Stimulated activated CD8-positive, alpha-beta memory T cell treated with anti-CD3 and anti-CD28 coated beads, Interleukin-7, amount 100 ng/mL, for 1 hour (primary cell): ENCODE results near the gene PPP1R7.
A peak's percentile ranks its signal among the peaks of the same experiment; 100 is the strongest.

Experiments used
- DNase-seq, 2 donors: peaks; one replicate each; pipeline ENCODE4 v3.0.0-alpha.2; 2020; ENCODE audit warnings: low read depth in 2 of 2

The PPP1R7 gene

DNA sequence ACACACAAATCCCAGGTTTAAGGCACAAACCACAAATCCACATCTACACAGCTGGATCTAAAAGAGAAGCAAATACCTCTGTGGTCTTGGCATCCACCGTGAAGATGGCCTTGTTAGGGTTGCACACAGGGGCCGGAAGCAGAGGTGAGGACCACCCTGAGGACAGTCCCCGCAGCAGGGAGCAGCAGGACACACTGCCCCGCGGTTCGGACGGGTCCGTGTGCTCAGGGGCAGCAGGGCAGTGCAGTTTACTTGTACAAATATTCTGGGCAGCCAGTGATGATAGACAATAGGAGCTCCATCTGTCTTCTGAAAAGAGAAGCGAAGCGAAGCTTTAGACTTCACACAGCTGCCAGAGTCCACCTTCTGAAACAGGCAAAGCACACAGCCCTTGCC, 9.8 kb upstream of the PPP1R7 start:
- DNase-seq, result no peak

DNA sequence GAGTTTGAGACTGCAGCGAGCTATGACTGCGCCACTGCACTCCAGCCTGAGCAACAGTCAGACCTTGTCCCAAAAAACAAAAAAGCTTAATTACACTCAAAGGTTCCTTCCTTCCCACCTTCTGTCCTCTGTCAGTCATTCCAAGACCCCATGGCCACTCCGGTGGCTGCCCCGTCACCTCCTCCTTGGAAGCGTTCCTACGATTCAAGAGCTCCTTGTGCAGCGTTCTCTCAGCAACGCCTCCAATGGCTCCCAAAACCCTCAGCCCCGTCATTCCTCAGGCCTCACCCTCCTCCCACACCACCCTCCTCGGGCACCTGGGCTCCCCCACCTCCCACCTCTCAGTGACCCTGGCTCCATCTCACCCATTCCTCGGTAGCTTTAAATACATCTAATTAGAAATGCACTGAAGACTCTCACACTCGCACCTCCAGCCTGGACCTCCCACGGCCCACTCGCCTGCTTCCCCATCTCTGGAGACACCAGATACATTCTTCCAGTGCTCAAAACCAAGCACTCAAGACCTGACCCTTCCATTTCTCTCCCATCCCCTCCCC, 9.0 kb upstream of the PPP1R7 start:
- DNase-seq, result no peak

DNA sequence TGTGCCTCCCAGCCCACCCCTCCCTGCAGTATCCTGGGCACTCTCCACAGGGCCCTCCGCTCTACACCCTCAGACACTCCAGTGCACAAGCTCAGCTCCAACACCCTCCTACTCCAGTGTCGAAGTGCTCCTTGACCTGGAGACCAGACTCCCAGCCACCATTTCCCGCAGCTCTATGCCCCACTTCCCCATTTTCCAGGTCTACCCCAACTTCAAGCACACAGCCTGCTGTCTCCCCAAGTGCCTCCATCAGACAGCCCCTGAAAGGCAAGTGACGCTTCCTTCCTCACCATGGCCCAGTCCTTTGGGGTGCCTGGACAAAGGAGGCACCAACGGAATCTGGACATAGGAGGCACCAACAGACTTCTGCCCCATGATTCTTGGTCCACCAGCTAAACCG, 8.2 kb upstream of the PPP1R7 start:
- DNase-seq, result no peak

DNA sequence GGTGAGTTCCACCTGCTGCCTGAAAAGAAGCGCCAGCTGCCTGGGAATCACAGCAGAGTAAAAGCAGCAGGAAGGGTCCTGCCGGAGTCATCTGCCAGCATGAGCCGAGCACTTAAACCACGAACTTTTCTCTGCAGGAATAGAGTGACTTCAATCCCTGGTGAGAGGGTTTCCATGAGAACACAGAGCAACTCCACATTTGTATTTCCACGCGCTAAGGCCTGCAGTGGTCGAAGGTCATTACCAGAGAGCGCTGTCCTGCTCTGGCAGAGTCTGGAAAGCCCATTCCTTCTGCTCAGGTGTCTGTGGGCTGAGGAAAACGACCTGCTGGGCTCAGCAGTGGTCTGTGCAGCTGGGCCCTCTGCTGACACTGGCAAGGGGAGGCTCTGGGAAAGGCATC, 7.7 kb upstream of the PPP1R7 start:
- no peak for DNase-seq

DNA sequence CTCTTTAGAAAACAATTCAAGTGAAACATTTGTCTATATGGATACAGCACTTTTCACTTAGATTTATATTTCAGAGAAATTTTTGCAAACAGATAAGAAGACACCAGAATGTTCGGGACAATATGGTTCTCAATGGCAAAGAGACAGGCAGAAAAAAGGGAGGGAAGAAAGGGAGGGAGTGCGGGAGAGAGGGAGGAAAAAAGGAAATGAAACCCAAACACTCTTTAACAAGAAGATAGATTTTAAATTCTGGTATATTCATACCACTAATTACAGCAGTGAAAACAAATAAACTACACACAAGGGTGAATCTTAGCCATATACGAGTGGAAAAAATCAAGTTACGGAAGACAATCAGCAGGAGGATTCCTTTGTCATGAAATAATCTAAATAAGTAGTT, 4.0 kb upstream of the PPP1R7 start:
- DNase-seq, result no peak

DNA sequence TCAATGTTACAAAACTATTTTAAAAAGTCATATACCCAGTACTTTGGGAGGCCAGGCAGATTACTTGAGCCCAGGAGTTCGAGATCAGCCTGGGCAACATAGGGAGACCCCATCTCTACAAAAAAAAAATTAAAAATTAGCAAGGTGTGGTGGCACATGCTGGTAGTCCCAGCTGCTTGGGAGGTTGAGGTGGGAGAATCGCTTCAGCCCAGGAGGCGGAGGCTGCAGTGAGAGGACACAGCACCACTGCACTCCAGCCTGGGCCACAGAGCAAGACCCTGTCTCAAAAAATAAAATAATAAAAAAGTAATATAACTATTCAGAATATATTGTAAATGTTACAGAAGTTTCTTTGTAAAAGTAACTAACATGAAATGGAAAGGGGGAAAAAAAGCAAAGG, 2.9 kb upstream of the PPP1R7 start:
- DNase-seq, result no peak

DNA sequence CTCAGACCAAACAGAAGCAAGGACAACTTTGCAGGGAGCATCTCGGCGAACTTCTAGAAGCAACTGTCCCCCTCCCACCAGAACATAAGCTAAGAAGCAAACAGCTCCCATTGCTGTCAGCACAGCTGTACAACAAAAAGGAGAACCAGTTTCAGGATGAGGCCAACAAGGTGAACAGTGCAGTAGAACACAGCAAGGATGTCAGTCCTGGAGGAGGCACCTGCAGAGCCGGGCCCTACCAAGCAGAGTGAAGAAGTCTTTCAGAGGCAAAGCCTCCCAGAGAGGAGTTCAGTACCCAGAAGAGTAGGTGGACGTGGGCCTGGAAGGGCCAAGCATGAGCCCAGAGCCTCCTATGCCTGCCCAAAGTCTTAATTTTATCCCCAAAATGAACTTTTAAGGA, 2.0 kb upstream of the PPP1R7 start:
- no peak for DNase-seq

DNA sequence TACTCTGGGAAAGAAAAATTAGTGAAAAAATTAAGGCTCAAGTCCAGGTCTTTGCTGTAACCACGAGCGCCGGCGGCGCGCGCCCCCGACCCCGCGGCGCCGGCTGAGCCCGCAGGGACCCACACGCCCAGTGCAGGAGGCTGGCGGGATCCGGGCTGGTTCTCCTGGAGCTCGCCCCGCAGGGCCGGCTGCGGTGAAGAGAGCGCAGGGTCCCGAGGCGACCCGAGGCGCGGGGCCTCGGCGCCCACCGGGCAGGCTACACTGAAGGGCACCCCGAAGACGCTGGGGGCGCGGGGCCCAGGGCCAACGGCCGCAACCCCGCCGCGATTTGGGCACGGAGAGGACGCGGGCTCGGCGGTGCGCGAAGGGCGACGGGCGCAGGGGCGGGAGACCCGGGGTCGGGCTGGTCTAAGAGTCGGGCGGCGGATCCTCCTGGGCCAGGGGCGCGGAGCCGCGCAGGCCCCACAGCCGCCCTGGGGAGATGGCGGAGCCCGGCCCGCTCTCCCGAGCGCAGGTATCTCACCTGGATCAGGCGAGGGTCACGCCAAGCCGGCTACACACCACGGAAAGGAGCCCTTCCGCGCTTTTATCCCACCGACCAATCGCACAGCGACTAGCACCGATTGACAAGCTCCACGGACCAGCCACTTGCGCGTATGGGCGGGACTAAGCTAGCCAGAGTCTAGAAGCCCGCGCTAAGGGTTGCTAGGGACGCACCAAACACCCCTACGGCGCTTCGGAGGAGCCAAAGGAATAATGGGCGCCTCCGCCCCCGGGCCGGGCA, 1.2 kb upstream of the PPP1R7 start, which contains the start of gene PASK:
Gene PASK (minus strand): TSS at position 582 of the 784 bp plus-strand sequence. CDS start 6,440 bp downstream, outside the sequence.
- DNase-seq, result peak; percentile 78 to 83

DNA sequence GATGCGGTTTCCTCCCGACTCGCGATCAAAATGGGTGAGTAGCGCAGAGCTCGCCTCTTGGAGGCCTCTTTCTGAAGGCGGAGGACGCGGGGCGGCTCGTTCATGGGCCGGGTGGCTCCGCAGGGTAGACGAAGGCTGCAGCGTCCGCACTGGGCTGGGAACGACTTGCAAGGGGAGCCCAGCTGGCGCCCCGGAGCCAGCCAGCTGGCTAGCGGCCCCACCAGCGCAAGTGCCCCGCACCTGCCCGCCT, 667 bp upstream of the PPP1R7 start:
- DNase-seq, result no peak

DNA sequence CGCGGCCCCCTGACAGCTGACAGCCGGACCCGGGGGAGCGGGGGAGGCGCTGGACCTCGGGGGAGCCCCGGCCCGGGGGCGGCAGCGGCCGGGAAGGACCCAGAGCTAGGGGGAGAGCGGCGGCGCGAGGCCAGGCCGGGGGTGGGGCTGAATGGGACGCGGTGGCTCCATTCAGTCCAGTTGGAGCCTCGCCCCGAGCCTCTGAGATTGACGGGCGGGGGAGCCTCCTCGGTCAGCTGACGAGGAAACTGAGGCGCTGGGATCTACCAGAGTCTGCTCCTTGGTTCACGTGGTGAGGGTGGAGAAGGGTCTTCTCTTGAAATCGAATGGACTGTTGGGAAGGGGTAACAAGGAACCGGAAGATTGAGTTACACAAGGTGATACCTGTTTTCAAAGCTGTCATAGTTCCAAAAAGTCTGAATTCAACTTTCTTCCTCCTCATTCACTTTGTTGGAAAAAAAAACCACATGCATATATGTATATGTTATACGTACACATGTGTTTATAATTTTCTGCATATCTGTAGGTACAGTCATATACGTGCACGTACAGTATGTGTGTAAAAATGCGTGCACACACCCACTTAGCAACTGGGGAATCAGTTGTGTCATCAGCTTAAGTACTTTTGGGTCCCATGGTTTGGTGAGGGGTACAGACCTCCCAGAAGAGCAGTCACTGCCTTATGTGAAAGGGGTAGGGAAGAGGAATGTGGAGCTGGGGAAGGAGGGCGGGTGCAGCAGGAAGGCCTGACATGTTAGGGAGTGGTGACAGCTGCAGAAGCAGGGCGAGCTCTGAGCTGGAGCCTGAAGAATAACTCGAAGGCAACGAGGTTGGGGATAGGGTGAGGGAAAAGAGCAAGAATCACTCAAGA, 628 bp downstream of the PPP1R7 start:
- DNase-seq, result no peak

DNA sequence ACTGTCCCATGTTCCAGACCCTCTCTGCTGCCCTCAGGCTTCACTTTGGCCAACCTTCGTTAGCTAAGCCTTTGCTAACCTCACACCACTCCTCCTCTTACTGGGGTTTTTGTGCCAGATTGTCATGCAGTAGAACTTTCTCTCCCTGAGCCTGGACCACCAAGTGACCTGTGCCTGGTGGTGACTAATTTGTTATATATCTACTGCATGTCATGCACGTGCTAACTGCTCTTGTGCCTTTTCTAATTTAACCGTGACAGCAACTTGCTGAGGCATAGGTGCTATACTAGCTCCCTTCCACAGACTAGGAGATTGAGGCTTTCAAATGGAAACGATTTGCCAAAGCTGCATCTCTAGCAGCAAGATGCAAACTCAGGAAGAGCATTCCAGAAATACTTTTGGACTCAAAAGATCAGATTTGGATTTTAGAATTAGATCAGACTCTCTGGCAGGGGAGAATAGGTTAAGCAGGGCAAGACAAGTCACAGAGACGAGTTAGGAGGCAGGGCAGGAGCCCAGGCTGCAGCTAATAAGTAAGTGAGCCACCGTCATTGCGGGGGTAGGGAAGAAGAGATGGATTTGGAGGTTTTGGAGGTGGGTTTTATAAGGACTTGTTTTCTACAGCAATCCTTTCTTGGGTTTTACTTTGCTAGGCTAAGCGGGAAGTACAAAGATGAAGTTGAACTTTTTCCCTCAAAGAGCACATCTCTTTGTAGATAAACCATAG, 1.8 kb downstream of the PPP1R7 start:
- no peak for DNase-seq

DNA sequence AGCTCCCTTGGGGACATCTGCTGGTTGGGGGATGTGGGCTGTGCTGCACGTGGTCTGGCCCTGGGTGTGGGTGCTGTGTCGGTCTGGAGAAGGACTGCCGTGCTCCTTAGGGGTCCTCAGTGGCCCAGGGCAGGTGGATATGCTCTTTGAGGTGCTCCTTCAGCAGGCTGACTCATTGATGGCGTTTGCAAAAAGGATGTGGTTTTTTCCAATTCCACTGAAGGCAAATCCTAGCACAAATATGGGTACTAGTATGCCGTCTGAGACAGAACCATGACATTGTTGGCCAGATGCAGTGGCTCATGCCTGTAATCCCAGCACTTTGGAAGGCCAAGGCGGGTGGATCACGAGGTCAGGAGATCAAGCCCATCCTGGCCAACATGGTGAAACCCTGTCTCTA, 3.3 kb downstream of the PPP1R7 start:
- no peak for DNase-seq

DNA sequence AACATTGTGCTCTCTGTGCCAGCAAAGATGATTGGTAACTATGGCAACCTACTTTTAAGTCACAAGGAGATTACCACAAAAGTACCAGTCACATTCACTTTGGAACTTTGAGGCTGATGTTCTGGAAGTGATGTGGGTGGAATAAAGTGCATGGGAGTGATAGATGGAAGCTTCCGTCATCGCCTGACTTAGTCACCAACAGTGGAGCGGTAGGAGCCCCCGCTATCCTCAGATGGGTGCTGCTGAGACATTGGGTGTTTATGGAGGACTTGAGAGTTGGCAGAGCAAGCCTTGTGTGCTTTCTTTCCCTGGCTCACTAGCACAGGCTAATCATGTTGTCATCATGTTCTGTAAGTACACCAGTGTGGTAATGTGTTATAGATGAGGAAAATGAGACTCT, 4.6 kb downstream of the PPP1R7 start:
- DNase-seq, result no peak

DNA sequence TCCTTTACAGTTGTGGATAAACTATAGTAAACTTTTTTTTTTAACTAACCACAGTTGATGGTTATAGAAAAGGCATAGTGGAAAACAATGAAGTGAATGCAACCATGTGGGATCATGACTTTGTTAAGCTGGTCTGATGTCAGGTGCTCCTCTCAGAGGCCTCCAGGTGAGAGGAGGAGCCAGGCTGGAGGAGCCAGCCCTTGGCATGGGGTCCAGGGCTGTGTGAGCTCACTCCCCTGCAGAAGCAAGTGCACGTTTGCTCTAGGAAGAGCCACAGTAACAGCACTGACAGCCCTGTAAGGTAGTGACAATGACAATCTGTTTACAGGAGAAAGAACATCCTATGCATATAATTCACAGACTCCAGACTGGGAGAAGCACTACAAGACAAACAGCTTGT, 5.7 kb downstream of the PPP1R7 start:
- no peak for DNase-seq

DNA sequence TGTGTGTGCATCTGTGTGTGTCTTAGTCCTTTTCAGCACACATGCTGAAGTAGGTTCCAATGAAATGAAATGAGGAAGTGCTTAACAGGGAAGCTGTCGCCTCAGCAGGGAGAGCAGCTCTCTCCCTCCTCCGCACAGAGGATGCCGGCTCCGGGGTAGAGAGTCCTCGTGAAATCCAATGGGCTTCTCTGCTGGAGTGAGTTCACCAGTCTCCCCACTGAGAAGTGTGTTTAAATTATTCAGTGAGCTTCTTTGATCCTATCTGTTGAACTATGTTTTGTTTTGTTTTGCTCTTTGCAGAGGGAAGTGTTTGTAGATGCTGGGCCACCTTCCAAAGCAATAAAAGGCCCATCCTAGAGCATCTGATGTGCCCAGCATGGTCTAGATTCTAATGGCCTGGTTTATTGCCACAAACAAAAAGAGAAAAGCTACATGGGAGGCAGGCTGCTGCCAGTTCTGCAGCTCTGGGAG, 6.7 kb downstream of the PPP1R7 start:
- DNase-seq, result no peak

DNA sequence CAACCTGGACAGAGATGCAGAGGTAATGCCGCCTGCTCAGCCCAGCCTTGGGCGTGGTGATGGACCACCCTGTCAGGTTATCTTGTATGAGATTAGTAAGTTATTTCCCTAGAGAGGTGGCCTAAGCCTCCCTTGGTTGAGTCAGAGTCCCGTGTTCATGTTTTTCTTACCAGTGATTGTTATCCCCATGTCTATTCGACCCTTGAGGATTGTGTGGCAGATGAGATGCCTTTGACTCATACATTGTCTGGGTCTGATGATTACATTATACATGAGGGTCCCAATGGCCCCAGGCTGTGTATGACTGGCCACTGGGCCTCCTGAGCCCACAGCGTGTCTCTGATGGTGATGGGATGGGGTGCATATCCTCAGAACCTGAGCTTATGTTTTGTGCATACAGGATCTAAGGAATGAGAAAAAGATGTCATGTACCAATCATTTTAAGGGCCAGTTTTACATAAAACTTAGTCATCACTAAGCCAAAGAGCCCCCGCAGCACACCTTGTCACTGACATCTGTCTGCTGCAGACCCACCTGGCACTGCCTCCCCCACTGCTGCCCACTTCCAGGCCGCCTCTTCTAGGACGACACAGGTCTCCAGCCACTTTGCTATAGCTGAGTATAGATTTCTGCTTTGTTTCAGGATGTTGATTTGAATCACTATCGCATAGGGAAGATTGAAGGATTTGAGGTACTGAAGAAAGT, 7.7 kb downstream of the PPP1R7 start:
- no peak for DNase-seq

DNA sequence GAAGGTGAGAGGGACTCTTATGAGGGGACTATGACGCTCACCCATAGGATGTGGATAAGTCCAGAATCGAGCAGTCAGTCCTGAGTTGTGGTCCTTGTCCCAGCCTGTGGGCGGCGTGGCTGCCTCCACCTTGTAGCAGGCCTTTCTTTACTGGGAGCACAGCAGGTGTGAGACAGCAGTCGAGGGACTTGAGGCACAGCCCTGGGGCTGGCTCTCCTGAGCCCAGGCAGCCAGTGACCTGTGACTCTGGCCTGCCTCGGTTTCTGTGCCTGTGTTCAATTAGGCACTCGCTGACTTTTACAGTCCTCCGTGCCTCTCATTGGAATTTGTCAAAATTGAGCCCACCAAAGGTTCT, 8.3 kb downstream of the PPP1R7 start:
- no peak for DNase-seq

DNA sequence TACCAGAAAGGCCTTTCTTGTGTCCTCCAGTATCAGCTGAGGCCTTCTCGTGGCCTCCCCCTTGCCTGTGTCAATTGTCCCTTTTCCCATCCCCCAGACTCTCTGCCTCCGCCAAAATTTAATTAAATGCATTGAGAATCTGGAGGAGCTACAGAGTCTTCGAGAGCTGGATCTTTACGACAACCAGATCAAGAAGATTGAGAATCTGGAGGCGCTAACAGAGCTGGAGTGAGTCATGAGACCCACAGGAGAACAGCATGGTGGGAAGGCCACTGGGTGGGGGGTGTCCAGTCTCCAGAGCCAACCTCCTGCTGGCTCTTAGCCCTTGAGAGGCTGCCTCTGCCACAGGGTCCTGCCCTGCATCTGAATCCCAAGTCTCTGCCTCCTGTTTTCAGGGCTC, 8.8 kb downstream of the PPP1R7 start:
- DNase-seq, result no peak

DNA sequence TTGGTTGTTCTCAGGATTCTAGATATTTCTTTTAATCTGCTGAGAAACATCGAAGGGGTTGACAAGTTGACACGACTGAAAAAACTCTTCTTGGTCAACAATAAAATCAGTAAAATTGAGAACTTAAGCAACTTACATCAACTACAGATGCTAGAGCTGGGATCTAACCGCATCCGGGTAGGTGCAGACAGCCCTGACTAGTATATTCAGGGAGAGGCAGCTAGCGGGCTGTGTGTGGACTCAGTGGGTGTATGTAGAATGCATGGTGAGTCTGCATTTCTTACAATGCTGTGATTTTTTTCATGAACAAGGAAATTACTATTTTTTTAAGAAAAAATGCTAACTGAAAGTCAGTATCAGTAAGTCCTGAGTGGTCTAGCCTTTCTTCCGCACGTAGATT, 10.1 kb downstream of the PPP1R7 start:
- DNase-seq, result no peak

DNA sequence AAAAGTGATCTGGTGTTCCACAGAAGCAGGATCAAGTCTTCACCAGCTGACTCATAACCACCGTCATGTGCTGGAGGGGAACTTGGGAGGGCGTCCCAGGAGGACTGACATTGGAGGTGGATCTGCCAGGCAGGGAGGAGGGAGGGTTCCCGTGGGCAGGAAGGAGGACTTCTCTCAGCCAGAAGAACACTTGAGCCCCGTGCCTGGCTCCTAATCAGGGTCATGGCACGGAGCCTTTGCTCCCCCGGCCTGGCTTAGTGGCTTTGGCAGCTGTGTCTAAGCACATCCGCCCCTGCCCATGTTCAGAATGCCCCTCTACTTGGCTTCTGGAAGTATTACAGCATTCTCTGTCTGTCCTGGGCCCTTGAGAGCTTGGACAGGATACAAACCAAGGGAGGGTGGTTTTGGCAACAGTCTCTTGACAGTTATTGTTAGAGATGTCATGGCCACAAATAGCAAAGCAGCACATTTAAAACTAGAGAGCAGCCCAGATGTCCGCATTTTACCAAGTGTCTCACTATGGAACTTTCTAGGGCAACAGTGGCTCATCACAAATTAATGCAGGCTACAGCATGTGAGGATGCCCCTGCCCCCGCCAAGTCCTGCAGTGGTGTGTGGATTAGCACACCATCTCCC, 11.5 kb downstream of the PPP1R7 start:
- DNase-seq, result no peak

DNA sequence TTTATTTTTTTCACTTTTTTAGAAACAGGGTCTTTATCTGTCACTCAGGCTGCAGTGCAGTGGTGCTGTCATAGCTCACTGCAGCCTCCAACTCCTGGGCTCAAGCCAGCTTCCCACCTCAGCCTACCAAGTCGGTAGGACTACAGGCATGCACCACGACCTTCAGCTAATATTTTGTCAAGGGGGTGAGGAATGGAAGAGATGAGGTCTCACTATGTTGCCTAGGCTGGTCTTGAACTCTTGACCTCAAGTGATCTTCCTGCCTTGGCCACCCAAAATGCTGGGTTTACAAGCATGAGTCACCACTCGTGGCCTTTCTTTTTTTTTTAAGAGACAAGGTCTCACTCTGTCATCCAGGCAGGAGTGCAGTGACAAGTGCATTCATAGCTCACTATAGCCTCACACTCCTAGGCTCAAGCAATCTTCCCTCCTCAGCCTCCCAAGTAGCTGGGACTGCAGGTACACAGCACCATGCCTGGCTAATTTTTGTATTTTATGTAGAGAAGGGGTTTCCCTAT, 13.4 kb downstream of the PPP1R7 start:
- DNase-seq, result no peak
